AG04449 (cell line): Measurements from ENCODE around the gene PDE11A.
"Not testable (repeated sequence)": the region's sequence is repeated elsewhere in the genome, so short reads cannot be mapped to it uniquely, and the experiment has no call there.

ENCODE experiments used
- CTCF ChIA-PET: fragments of 350-600 bp; formaldehyde crosslinking; extraction: SDS; loops from one replicate; lab custom pipeline; 2021; ENCODE audit warnings: antibody characterized with exemption; lab: Yijun Ruan, JAX
- POLR2A ChIA-PET: fragments of 400-600, 350-600 bp; formaldehyde crosslinking; extraction: SDS; loops from one replicate; lab custom pipeline; 2020; ENCODE audit warnings: antibody characterized with exemption, inconsistent platforms; lab: Yijun Ruan, JAX
- DNase-seq: peaks from one replicate; pipeline ENCODE4 v3.0.0-alpha.2; 2010; ENCODE audit warnings: low read depth, low spot score
- H3K4me3 ChIP-seq: 2 replicates; pipeline ENCODE4 v1.5.1; 2011; ENCODE audit warnings: low read depth, mild to moderate bottlenecking, control low read depth, low read length
- TF ChIP-seq, protein P1 (sequence below): IDR thresholded peaks from one replicate; pipeline ENCODE4 v1.5.1; 2011; ENCODE audit warnings: mild to moderate bottlenecking, moderate library complexity, low read length, control low read depth, inconsistent platforms; ENCODE audit not compliant: insufficient read depth; ENCODE audit errors: missing control alignments

PDE11A gene

GRCh38 chr2:177868806-177869205, 203.8 kb downstream of the PDE11A start:
- TF ChIP-seq, protein P1, sequence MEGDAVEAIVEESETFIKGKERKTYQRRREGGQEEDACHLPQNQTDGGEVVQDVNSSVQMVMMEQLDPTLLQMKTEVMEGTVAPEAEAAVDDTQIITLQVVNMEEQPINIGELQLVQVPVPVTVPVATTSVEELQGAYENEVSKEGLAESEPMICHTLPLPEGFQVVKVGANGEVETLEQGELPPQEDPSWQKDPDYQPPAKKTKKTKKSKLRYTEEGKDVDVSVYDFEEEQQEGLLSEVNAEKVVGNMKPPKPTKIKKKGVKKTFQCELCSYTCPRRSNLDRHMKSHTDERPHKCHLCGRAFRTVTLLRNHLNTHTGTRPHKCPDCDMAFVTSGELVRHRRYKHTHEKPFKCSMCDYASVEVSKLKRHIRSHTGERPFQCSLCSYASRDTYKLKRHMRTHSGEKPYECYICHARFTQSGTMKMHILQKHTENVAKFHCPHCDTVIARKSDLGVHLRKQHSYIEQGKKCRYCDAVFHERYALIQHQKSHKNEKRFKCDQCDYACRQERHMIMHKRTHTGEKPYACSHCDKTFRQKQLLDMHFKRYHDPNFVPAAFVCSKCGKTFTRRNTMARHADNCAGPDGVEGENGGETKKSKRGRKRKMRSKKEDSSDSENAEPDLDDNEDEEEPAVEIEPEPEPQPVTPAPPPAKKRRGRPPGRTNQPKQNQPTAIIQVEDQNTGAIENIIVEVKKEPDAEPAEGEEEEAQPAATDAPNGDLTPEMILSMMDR = no peak
- CTCF ChIA-PET = no interaction called here
- POLR2A ChIA-PET = no interaction called here
- H3K4me3 ChIP-seq = no peak overlapping the region
- no peak for DNase-seq

DNA sequence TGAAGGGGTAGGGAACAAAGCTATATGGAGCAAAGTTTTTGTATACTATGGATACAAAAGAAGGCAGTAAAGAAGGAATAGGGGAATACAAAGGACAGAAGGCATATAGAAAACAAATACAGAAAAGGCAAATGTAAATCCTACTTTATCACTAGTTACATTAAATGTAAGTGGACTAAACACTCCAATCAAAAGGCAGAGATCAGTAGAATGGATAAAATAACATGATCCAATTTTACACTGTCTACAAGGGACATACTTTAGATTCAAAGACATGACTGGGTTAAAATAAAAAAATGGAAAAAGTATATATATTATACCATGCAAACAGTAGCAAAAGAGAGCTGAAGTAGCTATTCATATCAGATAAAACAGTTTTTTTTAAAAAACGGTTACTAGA, 215.0 kb downstream of the PDE11A start:
- TF ChIP-seq, protein P1 = no peak
- DNase-seq = no peak
- ChIA-PET CTCF (no interaction called here), POLR2A (no interaction called here)
- H3K4me3 ChIP-seq = no peak overlapping the region

- TF ChIP-seq, protein P1 = no peak
- ChIA-PET POLR2A (no interaction called here), CTCF (no interaction called here)
- no peak overlapping the region for H3K4me3 ChIP-seq
- DNase-seq = no peak
These were observed 220.2 kb downstream of the PDE11A start for GRCh38 chr2:177852389-177852788.

- TF ChIP-seq, protein P1 = no peak
- DNase-seq = no peak
- H3K4me3 ChIP-seq = no peak overlapping the region
- ChIA-PET POLR2A (no interaction called here), CTCF (no interaction called here)
These were observed 229.4 kb downstream of the PDE11A start for GRCh38 chr2:177843188-177843587.

DNA sequence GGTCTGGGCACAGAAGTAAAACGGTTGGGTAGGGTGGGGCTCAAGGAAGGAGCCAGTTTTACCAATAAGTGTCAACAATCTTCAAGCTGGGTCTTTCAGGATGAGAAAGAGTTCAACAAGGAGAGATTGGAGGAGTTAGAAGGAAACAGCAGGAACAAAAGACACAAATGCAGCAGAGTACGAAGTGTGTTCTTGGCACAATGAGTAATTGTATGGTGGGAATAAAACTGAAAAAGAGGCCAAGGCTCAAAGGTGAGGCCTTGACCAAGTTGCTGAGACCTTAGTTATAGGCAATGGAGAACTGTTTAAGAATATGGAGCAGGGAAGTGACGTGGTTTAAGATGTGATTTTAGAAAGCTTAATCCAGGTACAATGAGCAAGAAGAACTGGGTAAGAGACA, 230.3 kb downstream of the PDE11A start:
- no peak for DNase-seq
- ChIA-PET CTCF (no interaction called here), POLR2A (no interaction called here)
- no peak overlapping the region for H3K4me3 ChIP-seq
- TF ChIP-seq, protein P1 = no peak

DNA sequence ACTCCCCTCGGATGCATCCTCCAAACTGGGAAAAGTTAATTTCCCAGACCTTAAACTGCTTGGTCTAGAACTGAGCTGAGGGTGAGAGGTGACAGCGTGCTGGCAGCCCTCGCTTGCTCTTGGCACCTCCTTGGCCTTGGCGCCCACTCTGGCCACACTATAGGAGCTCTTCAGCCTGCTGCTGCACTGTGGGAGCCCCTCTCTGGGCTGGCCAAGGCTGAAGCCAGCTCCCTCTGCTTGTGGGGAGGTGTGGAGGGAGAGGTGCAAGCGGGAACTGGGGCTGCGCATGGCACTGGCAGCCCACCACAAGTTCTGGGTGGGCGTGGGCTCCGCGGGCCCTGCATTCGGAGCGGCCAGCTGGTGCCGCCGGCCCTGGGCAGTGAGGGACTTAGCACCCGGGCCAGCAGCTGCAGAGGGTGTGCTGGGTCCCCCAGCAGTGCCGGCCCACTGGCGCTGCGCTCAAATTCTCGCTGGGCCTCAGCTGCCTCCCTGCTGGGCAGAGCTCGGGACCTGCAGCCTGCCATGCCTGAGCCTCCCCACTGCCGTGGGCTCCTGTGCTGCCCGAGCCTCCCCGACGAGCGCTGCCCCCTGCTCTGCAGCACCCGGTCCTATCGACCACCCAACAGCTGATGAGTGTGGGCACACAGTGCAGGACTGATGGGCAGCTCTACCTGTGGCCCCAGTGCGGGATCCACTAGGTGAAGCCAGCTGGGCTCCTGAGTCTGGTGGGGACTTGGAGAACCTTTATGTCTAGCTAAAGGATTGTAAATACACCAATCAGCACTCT, 237.0 kb downstream of the PDE11A start:
- CTCF ChIA-PET = interaction anchor here (1.6 kb wide), 1 partner anchor 10 kb away, joined by 3 read pairs; no protein-coding TSS in a partner anchor
- H3K4me3 ChIP-seq, DNase-seq, POLR2A ChIA-PET: not testable (repeated sequence)
